HepG2 (cell line): ENCODE data around the gene ESYT2. TPM values are rescaled to one million over a fixed set of nuclear protein-coding genes. Genes with fewer than 3 reads are reported as not detected.

Experiments
- ATAC-seq: fragments of 200-7000 bp; cut with Tn5 transposase; 3 replicates; pipeline ENCODE4 v1.9.1; 2020; ENCODE audit warnings: mild to moderate bottlenecking, moderate library complexity
- BruUV-seq: library from RNA; stranded (reverse); fragments of 400-500 nt; replicated peaks from 2 replicates; lab custom pipeline; 2021; lab: Mats Ljungman, UMichigan
- CTCF ChIA-PET: fragments of 300-600 bp; formaldehyde crosslinking; extraction: SDS; loops from one replicate; lab custom pipeline; 2021; ENCODE audit warnings: low total read pairs, inconsistent platforms, low intra/inter-chr PET ratio; lab: Yijun Ruan, JAX
- POLR2A ChIA-PET: fragments of 350-600 bp; sonication (Branson Sonifier 250); formaldehyde crosslinking; loops from one replicate; lab custom pipeline; 2020; ENCODE audit warnings: antibody characterized with exemption, inconsistent platforms; lab: Yijun Ruan, JAX
- DNase-seq: peaks from one replicate; pipeline ENCODE4 v3.0.0-alpha.2; 2015; ENCODE audit warnings: low spot score
- FAIRE-seq: peaks from 3 replicates; lab custom pipeline; 2011; peaks lifted over from hg19 to GRCh38; lab: Jason Lieb, UNC
- H2AFZ ChIP-seq: one replicate; pipeline ENCODE4 v1.6.1; 2011; ENCODE audit warnings: low read length, inconsistent platforms
- H3K27ac ChIP-seq: fragments of 300-600 bp; 3 replicates; pipeline ENCODE4 v1.8.0; 2011; ENCODE audit warnings: mixed run types, mild to moderate bottlenecking, mixed read lengths, low read length, inconsistent platforms; ENCODE audit not compliant: insufficient read depth; ENCODE audit errors: extremely low read length
- H3K27me3 ChIP-seq, 2 experiments: fragments of 200-600 bp in 1 of 2; 2 replicates in 1 of 2; 3 replicates in 1 of 2; pipeline versions ENCODE4 v1.6.0 to v1.8.0; 2011; ENCODE audit warnings: low read length in 2 of 2, mild to moderate bottlenecking in 2 of 2, moderate library complexity in 2 of 2, inconsistent platforms in 1 of 2; ENCODE audit not compliant: insufficient read depth in 2 of 2, control insufficient read depth in 1 of 2
- H3K36me3 ChIP-seq, 2 experiments: fragments of 200-600 bp in 1 of 2; replicated peaks in 1 of 2; 2 replicates in 1 of 2; 3 replicates in 1 of 2; pipeline versions ENCODE4 v1.5.1 to v1.8.0; 2011; ENCODE audit warnings: low read length in 2 of 2, inconsistent platforms in 1 of 2; ENCODE audit not compliant: insufficient read depth in 2 of 2, control insufficient read depth in 1 of 2
- H3K4me1 ChIP-seq: 2 replicates; pipeline ENCODE4 v1.5.1; 2012; ENCODE audit warnings: low read length, inconsistent platforms; ENCODE audit not compliant: insufficient read depth
- H3K4me2 ChIP-seq: 2 replicates; pipeline ENCODE4 v1.6.0; 2011; ENCODE audit warnings: low read depth, low read length, inconsistent platforms
- H3K4me3 ChIP-seq, 3 experiments: fragments of 200-600 bp in 1 of 3; sonication (generic), shearing (Covaris generic) in 1 of 3; replicated peaks in 1 of 3; 2 replicates each; pipeline ENCODE4 v1.5.1; 2011 to 2016; ENCODE audit warnings: low read length in 3 of 3, inconsistent platforms in 2 of 3, low read depth in 2 of 3, mild to moderate bottlenecking in 2 of 3, control low read depth in 1 of 3, mixed read lengths in 1 of 3; ENCODE audit not compliant: insufficient read depth in 1 of 3
- H3K79me2 ChIP-seq: one replicate; pipeline ENCODE4 v1.6.1; 2011; ENCODE audit warnings: low read length, inconsistent platforms; ENCODE audit not compliant: insufficient read depth
- H3K9ac ChIP-seq: 2 replicates; pipeline ENCODE4 v1.6.0; 2011; ENCODE audit warnings: mild to moderate bottlenecking, low read depth, low read length, inconsistent platforms; ENCODE audit not compliant: insufficient read depth
- H3K9me3 ChIP-seq: 2 replicates; pipeline ENCODE4 v1.5.1; 2012; ENCODE audit warnings: mild to moderate bottlenecking, low read length
- H4K20me1 ChIP-seq: 2 replicates; pipeline ENCODE4 v1.6.0; 2011; ENCODE audit warnings: inconsistent platforms, mild to moderate bottlenecking, low read length, moderate library complexity; ENCODE audit not compliant: insufficient read depth
- DPF2 ChIP-seq: sonication (generic); formaldehyde crosslinking; IDR thresholded peaks from 2 replicates; pipeline ENCODE4 v1.4.0; 2020; ENCODE audit warnings: mild to moderate bottlenecking, low read depth, missing genetic modification reagents, borderline replicate concordance
- ESRRA ChIP-seq: sonication (generic); formaldehyde crosslinking; IDR thresholded peaks from 2 replicates; pipeline ENCODE4 v1.5.1; 2020; ENCODE audit warnings: mild to moderate bottlenecking, low read depth, missing genetic modification reagents
- FOXP1 ChIP-seq, 2 experiments: fragments of 450-650 bp in 1 of 2; IDR thresholded peaks; 2 replicates each; pipeline ENCODE4 v1.6.1; 2017 to 2018; ENCODE audit warnings: antibody characterized with exemption in 1 of 2
- NBN ChIP-seq: fragments of 450-650 bp; conservative IDR thresholded peaks from 2 replicates; pipeline ENCODE4 v1.6.1; 2017
- NKX3-1 ChIP-seq: sonication (generic); formaldehyde crosslinking; IDR thresholded peaks from 2 replicates; pipeline ENCODE4 v1.5.0; 2020; ENCODE audit warnings: missing genetic modification reagents
- NONO ChIP-seq, 2 experiments: fragments of 450-650 bp in 1 of 2; sonication (generic) in 1 of 2; formaldehyde crosslinking in 1 of 2; IDR thresholded peaks in 1 of 2; conservative IDR thresholded peaks in 1 of 2; 2 replicates each; pipeline versions ENCODE4 v1.6.1 to v1.8.0; 2017 to 2022; ENCODE audit warnings: mild to moderate bottlenecking in 1 of 2, missing genetic modification reagents in 1 of 2, moderate library complexity in 1 of 2
- RAD51 ChIP-seq: fragments of 450-650 bp; IDR thresholded peaks from 2 replicates; pipeline ENCODE4 v1.6.1; 2016; ENCODE audit warnings: borderline replicate concordance
- RNF2 ChIP-seq: fragments of 450-650 bp; conservative IDR thresholded peaks from 2 replicates; pipeline ENCODE4 v1.6.1; 2016; ENCODE audit warnings: low read depth
- SMAD3 ChIP-seq: sonication (generic); formaldehyde crosslinking; IDR thresholded peaks from 2 replicates; pipeline ENCODE4 v1.4.0; 2020; ENCODE audit warnings: missing genetic modification reagents
- SUZ12 ChIP-seq: fragments of 150-350 bp; IDR thresholded peaks from 2 replicates; pipeline ENCODE4 v1.6.1; 2014; ENCODE audit warnings: low read depth, low read length
- ZNF382 ChIP-seq: sonication (generic); formaldehyde crosslinking; IDR thresholded peaks from 2 replicates; pipeline ENCODE4 v1.5.0; 2020; ENCODE audit warnings: missing genetic modification reagents, mild to moderate bottlenecking, borderline replicate concordance
- ZNF564 ChIP-seq: sonication (generic); formaldehyde crosslinking; IDR thresholded peaks from 2 replicates; pipeline ENCODE4 v1.8.1; 2023; ENCODE audit warnings: mild to moderate bottlenecking, missing genetic modification reagents
- ZNF75D ChIP-seq: sonication (generic); formaldehyde crosslinking; IDR thresholded peaks from 2 replicates; pipeline ENCODE4 v1.8.1; 2023; ENCODE audit warnings: missing genetic modification reagents, mild to moderate bottlenecking, borderline replicate concordance
- ZNF883 ChIP-seq: sonication (generic); formaldehyde crosslinking; IDR thresholded peaks from 2 replicates; pipeline ENCODE4 v1.5.1; 2020; ENCODE audit warnings: mild to moderate bottlenecking, missing genetic modification reagents; ENCODE audit errors: not compliant biosample characterization
- ZSCAN9 ChIP-seq: IDR thresholded peaks from 2 replicates; pipeline ENCODE4 v1.6.1; 2016; ENCODE audit warnings: borderline replicate concordance
- WGBS: methylation state at CpG from one replicate; pipeline ENCODE4 v1.1.6; 2017; ENCODE audit warnings: low lambda C conversion rate; 5-methylcytosine and 5-hydroxymethylcytosine counted together
- in situ Hi-C: cut with HindIII; loops from 2 replicates; pipeline ENCODE4 v1.10.0; 2017; ENCODE audit warnings: low pct_unique_long_range_greater_than_20kb; ENCODE audit not compliant: extremely low pct_ligation_motif_present
- intact Hi-C: fragments of 100-400 bp; cut with micrococcal nuclease; formaldehyde crosslinking; loops from one replicate; pipeline ENCODE4 v1.10.0; 2022; ENCODE audit not compliant: unreplicated experiment
- polyA plus RNA-seq, 8 experiments: library from polyadenylated mRNA; depleted of rRNA in 3 of 8; stranded (reverse) in 7 of 8; unstranded in 1 of 8; fragments of >200 nt; fragmentation: Illumina TruSeq in 4 of 8; extraction: Trizol in 4 of 8; gene quantifications; 2 replicates each; pipeline versions ENCODE4 v1.2.1 to v1.2.3, GENCODE V29; 2011 to 2016; ENCODE audit warnings: low read depth in 4 of 8, missing spikeins in 1 of 8, mixed read lengths in 1 of 8; ENCODE audit not compliant: insufficient read depth in 1 of 8
- total RNA-seq, 5 experiments: library from RNA; depleted of rRNA; stranded (reverse); fragments of >200 nt; fragmentation: Illumina TruSeq; extraction: Trizol; gene quantifications; 2 replicates each; pipeline ENCODE4 v1.2.3, GENCODE V29; 2016; ENCODE audit warnings: low read depth in 1 of 5
- TF ChIP-seq, protein P1 (sequence below): sonication (generic); formaldehyde crosslinking; IDR thresholded peaks from 2 replicates; pipeline ENCODE4 v1.5.0; 2020; ENCODE audit warnings: missing genetic modification reagents
- TF ChIP-seq, protein P2 (sequence below): sonication (generic); formaldehyde crosslinking; IDR thresholded peaks from 2 replicates; pipeline ENCODE4 v1.4.0; 2020; ENCODE audit warnings: mild to moderate bottlenecking, missing genetic modification reagents
- TF ChIP-seq, protein P3 (sequence below): fragments of 450-650 bp; IDR thresholded peaks from 2 replicates; pipeline ENCODE4 v1.6.1; 2017
- TF ChIP-seq, protein P4 (sequence below): IDR thresholded peaks from 2 replicates; pipeline ENCODE4 v1.6.1; 2016; ENCODE audit warnings: missing biosample characterization, missing genetic modification reagents, low read depth
- TF ChIP-seq, protein P5 (sequence below): fragments of 450-650 bp; IDR thresholded peaks from 2 replicates; pipeline ENCODE4 v1.6.1; 2016

ESYT2 gene
- total and polyA plus RNA-seq, 2 of the 13 experiments (the other 11 are each of a cell fraction or from before 2014, with no cell fraction given) = 28.5 to 37.3 TPM

DNA sequence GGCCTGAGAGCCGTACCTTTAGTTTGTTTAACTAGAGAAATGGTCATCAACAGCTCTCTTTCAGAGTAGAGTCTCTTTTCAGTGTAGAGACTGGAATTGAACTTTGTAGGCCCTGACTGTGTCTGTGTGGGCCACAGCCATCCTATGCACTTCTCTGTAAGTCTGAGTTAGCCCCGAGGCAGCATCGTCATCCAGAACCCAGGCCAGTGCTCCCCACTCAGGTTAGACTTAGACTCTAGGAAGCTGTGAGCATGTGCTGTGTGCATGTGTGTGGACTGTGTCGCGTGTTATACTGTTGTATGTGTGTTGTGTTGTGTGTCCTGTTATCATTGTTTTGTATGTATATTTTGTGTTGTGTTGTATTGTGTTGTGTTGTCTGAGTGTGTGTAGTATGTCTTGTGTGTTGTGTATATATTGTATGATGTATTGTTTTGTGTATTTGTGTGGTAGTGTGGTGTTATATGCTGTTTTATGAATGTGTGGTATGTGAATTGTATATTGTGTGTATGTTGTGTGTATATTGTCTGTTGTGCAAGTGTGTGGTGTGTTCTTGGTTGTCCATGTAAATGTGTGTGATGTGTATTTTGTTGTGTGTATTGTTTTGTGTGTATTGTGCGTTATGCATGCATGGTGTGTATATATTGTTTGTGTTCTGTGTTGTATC, 106.6 kb downstream of the ESYT2 start:
- no peaks in the 10 kb centered on the region for H3K9me3 ChIP-seq
- H3K27me3 ChIP-seq = no peaks in the 10 kb centered on the region; a peak in 2 of 5 replicates
- H3K36me3 ChIP-seq = no peaks in the 10 kb centered on the region
- POLR2A ChIA-PET = no interaction called here
- ATAC-seq (0 out of 3 replicates have a peak, but pooled peaks have one; percentile 8), DNase-seq (no peak), FAIRE-seq (peak; percentile 30)
- no peak overlapping the region for H3K4me3 ChIP-seq
- intact Hi-C loops (no loop called here), in situ Hi-C loops (no loop called here)
- BruUV-seq = no TSS peak
- no peaks in the 10 kb centered on the region for H3K4me1 ChIP-seq
- H3K27ac ChIP-seq = no peak overlapping the region
- WGBS = 56% methylated on average over 6 of the region's 6 CpGs
- CTCF ChIA-PET = no interaction called here
- no peaks in the 10 kb centered on the region for H4K20me1 ChIP-seq
- no peak overlapping the region for H2AFZ ChIP-seq
- H3K4me2 ChIP-seq = no peak overlapping the region
- H3K79me2 ChIP-seq = no peaks in the 10 kb centered on the region
- no peak overlapping the region for H3K9ac ChIP-seq
- TF ChIP-seq DPF2 (CRISPR knock-in tag) = no peak
- TF ChIP-seq NBN = 0 out of 2 replicates have a peak, but pooled peaks have one; percentile 43
- TF ChIP-seq, protein P1, sequence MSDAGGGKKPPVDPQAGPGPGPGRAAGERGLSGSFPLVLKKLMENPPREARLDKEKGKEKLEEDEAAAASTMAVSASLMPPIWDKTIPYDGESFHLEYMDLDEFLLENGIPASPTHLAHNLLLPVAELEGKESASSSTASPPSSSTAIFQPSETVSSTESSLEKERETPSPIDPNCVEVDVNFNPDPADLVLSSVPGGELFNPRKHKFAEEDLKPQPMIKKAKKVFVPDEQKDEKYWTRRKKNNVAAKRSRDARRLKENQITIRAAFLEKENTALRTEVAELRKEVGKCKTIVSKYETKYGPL (CRISPR knock-in tag) = no peak
- no peak for TF ChIP-seq SUZ12
- no peak for TF ChIP-seq ZNF382
- 0 out of 2 replicates have a peak, but pooled peaks have one; percentile 18 for TF ChIP-seq RAD51
- TF ChIP-seq, protein P2, sequence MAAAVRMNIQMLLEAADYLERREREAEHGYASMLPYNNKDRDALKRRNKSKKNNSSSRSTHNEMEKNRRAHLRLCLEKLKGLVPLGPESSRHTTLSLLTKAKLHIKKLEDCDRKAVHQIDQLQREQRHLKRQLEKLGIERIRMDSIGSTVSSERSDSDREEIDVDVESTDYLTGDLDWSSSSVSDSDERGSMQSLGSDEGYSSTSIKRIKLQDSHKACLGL = no peak
- no peak for TF ChIP-seq ZNF75D (CRISPR knock-in tag)
- no peak for TF ChIP-seq ESRRA (CRISPR knock-in tag)
- no peak for TF ChIP-seq SMAD3 (CRISPR knock-in tag)
- no peak for TF ChIP-seq ZNF564 (CRISPR knock-in tag)
- peak; percentile 47; the same call in 1 of the 2 replicates for TF ChIP-seq NONO (IDR thresholded peaks at IDR 0.05)
- TF ChIP-seq NONO (CRISPR knock-in tag; conservative IDR thresholded peaks at IDR 0.05) = no peak
- no peak for TF ChIP-seq NKX3-1 (CRISPR knock-in tag)
- no peak for TF ChIP-seq ZSCAN9 (CRISPR knock-in tag)
- TF ChIP-seq, protein P3, sequence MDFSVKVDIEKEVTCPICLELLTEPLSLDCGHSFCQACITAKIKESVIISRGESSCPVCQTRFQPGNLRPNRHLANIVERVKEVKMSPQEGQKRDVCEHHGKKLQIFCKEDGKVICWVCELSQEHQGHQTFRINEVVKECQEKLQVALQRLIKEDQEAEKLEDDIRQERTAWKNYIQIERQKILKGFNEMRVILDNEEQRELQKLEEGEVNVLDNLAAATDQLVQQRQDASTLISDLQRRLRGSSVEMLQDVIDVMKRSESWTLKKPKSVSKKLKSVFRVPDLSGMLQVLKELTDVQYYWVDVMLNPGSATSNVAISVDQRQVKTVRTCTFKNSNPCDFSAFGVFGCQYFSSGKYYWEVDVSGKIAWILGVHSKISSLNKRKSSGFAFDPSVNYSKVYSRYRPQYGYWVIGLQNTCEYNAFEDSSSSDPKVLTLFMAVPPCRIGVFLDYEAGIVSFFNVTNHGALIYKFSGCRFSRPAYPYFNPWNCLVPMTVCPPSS = 0 out of 2 replicates have a peak, but pooled peaks have one; percentile 51
- TF ChIP-seq, protein P4, sequence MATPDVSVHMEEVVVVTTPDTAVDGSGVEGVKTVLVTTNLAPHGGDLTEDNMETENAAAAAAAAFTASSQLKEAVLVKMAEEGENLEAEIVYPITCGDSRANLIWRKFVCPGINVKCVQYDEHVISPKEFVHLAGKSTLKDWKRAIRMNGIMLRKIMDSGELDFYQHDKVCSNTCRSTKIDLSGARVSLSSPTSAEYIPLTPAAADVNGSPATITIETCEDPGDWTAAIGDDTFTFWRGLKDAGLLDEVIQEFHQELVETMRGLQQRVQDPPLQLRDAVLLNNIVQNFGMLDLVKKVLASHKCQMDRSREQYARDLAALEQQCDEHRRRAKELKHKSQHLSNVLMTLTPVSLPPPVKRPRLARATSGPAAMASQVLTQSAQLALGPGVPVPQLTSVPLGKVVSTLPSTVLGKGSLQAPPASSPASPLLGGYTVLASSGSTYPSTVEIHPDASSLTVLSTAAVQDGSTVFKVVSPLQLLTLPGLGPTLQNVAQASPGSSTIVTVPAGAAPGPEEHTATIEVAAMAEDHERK = no peak
- TF ChIP-seq, protein P5, sequence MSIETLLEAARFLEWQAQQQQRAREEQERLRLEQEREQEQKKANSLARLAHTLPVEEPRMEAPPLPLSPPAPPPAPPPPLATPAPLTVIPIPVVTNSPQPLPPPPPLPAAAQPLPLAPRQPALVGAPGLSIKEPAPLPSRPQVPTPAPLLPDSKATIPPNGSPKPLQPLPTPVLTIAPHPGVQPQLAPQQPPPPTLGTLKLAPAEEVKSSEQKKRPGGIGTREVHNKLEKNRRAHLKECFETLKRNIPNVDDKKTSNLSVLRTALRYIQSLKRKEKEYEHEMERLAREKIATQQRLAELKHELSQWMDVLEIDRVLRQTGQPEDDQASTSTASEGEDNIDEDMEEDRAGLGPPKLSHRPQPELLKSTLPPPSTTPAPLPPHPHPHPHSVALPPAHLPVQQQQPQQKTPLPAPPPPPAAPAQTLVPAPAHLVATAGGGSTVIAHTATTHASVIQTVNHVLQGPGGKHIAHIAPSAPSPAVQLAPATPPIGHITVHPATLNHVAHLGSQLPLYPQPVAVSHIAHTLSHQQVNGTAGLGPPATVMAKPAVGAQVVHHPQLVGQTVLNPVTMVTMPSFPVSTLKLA = peak; percentile 7; the same call in 1 of the 2 replicates
- no peak for TF ChIP-seq ZNF883 (CRISPR knock-in tag)
- TF ChIP-seq RNF2 = no peak
- TF ChIP-seq FOXP1 (IDR thresholded peaks at IDR 0.05) = peak; percentile 23; the same call in 1 of the 2 replicates
- no peak for TF ChIP-seq FOXP1 (CRISPR knock-in tag; IDR thresholded peaks at IDR 0.05)
